A549 (cell line): ENCODE data around the gene SLC12A7.

Experiments
- EP300 ChIP-seq, 2 experiments: fragments of >200 bp; sonication (Bioruptor Twin); formaldehyde crosslinking; IDR thresholded peaks; 2 replicates in 1 of 2; 3 replicates in 1 of 2; pipeline ENCODE4 v1.6.1; 2016 to 2017
- FOSL2 ChIP-seq, 2 experiments: fragments of 450-650 bp in 1 of 2; fragments of >200 bp in 1 of 2; sonication (Bioruptor Twin) in 1 of 2; formaldehyde crosslinking; IDR thresholded peaks; 2 replicates each; pipeline versions ENCODE4 v1.5.0 to v1.6.1; 2016 to 2020; ENCODE audit warnings: mild to moderate bottlenecking in 1 of 2, moderate library complexity in 1 of 2
- MAZ ChIP-seq: fragments of 150-350 bp; IDR thresholded peaks from 2 replicates; pipeline ENCODE4 v1.6.1; 2014; ENCODE audit warnings: antibody characterized with exemption, low read depth, low read length, borderline replicate concordance
- MYC ChIP-seq: IDR thresholded peaks from 2 replicates; pipeline ENCODE4 v1.6.1; 2012; ENCODE audit warnings: mild to moderate bottlenecking, inconsistent platforms, low read length, improper control_type of control experiment, borderline replicate concordance
- PHF8 ChIP-seq: fragments of 200-600 bp; sonication (generic); IDR thresholded peaks from 2 replicates; pipeline ENCODE4 v1.6.1; 2016; ENCODE audit warnings: low read depth, mild to moderate bottlenecking, antibody characterized with exemption, moderate library complexity, borderline replicate concordance
- TF ChIP-seq, protein P1 (sequence below): fragments of 450-650 bp; IDR thresholded peaks from 2 replicates; pipeline ENCODE4 v1.6.1; 2014; ENCODE audit warnings: antibody characterized with exemption
- TF ChIP-seq, protein P2 (sequence below): fragments of >200 bp; sonication (Bioruptor Twin); formaldehyde crosslinking; IDR thresholded peaks from 3 replicates; pipeline ENCODE4 v1.5.1; 2016
- TF ChIP-seq, protein P3 (sequence below): fragments of >200 bp; sonication (Bioruptor Twin); formaldehyde crosslinking; IDR thresholded peaks from 3 replicates; pipeline ENCODE4 v1.6.1; 2016
- TF ChIP-seq, protein P4 (sequence below): IDR thresholded peaks from 2 replicates; pipeline ENCODE4 v1.6.1; 2012
- TF ChIP-seq, protein P5 (sequence below): fragments of 200-600 bp; sonication (generic); IDR thresholded peaks from 2 replicates; pipeline ENCODE4 v1.6.1; 2016; ENCODE audit warnings: antibody characterized with exemption, mild to moderate bottlenecking, moderate library complexity
- TF ChIP-seq, protein P6 (sequence below): IDR thresholded peaks from 2 replicates; pipeline ENCODE4 v1.6.1; 2012; ENCODE audit warnings: low read depth, borderline replicate concordance

DNA sequence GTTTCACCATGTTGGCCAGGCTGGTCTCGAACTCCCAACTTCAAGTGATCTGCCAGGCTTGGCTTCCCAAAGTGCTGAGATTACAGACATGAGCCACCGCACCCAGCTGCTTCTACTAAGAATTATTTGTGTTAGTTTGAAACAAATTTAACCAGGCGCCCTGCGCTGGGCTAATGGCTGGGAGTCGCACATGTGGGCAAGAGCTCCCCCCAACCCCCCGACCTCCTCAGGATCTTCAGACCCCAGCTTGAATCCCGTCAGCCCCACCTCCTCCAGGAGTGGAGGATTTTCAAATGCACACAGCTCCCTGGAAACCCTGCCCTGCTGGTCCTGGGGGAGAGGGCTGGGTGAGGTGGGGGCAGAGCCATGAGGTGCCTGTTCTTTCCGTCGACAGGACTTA is 21.2 kb upstream of the SLC12A7 start:
- TF ChIP-seq EP300 (IDR thresholded peaks at IDR 0.05), result no peak
- no peak for TF ChIP-seq PHF8
- TF ChIP-seq, protein P1, sequence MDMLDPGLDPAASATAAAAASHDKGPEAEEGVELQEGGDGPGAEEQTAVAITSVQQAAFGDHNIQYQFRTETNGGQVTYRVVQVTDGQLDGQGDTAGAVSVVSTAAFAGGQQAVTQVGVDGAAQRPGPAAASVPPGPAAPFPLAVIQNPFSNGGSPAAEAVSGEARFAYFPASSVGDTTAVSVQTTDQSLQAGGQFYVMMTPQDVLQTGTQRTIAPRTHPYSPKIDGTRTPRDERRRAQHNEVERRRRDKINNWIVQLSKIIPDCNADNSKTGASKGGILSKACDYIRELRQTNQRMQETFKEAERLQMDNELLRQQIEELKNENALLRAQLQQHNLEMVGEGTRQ, result no peak
- TF ChIP-seq, protein P2, sequence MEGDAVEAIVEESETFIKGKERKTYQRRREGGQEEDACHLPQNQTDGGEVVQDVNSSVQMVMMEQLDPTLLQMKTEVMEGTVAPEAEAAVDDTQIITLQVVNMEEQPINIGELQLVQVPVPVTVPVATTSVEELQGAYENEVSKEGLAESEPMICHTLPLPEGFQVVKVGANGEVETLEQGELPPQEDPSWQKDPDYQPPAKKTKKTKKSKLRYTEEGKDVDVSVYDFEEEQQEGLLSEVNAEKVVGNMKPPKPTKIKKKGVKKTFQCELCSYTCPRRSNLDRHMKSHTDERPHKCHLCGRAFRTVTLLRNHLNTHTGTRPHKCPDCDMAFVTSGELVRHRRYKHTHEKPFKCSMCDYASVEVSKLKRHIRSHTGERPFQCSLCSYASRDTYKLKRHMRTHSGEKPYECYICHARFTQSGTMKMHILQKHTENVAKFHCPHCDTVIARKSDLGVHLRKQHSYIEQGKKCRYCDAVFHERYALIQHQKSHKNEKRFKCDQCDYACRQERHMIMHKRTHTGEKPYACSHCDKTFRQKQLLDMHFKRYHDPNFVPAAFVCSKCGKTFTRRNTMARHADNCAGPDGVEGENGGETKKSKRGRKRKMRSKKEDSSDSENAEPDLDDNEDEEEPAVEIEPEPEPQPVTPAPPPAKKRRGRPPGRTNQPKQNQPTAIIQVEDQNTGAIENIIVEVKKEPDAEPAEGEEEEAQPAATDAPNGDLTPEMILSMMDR, result no peak
- TF ChIP-seq, protein P3, sequence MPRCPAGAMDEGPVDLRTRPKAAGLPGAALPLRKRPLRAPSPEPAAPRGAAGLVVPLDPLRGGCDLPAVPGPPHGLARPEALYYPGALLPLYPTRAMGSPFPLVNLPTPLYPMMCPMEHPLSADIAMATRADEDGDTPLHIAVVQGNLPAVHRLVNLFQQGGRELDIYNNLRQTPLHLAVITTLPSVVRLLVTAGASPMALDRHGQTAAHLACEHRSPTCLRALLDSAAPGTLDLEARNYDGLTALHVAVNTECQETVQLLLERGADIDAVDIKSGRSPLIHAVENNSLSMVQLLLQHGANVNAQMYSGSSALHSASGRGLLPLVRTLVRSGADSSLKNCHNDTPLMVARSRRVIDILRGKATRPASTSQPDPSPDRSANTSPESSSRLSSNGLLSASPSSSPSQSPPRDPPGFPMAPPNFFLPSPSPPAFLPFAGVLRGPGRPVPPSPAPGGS, result no peak
- TF ChIP-seq, protein P4, sequence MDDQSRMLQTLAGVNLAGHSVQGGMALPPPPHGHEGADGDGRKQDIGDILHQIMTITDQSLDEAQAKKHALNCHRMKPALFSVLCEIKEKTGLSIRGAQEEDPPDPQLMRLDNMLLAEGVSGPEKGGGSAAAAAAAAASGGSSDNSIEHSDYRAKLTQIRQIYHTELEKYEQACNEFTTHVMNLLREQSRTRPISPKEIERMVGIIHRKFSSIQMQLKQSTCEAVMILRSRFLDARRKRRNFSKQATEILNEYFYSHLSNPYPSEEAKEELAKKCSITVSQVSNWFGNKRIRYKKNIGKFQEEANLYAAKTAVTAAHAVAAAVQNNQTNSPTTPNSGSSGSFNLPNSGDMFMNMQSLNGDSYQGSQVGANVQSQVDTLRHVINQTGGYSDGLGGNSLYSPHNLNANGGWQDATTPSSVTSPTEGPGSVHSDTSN, result no peak
- no peak for TF ChIP-seq MAZ
- no peak for TF ChIP-seq MYC
- no peak for TF ChIP-seq FOSL2 (IDR thresholded peaks at IDR 0.05)
- no peak for TF ChIP-seq FOSL2 (CRISPR knock-in tag; IDR thresholded peaks at IDR 0.05)
- TF ChIP-seq, protein P5, sequence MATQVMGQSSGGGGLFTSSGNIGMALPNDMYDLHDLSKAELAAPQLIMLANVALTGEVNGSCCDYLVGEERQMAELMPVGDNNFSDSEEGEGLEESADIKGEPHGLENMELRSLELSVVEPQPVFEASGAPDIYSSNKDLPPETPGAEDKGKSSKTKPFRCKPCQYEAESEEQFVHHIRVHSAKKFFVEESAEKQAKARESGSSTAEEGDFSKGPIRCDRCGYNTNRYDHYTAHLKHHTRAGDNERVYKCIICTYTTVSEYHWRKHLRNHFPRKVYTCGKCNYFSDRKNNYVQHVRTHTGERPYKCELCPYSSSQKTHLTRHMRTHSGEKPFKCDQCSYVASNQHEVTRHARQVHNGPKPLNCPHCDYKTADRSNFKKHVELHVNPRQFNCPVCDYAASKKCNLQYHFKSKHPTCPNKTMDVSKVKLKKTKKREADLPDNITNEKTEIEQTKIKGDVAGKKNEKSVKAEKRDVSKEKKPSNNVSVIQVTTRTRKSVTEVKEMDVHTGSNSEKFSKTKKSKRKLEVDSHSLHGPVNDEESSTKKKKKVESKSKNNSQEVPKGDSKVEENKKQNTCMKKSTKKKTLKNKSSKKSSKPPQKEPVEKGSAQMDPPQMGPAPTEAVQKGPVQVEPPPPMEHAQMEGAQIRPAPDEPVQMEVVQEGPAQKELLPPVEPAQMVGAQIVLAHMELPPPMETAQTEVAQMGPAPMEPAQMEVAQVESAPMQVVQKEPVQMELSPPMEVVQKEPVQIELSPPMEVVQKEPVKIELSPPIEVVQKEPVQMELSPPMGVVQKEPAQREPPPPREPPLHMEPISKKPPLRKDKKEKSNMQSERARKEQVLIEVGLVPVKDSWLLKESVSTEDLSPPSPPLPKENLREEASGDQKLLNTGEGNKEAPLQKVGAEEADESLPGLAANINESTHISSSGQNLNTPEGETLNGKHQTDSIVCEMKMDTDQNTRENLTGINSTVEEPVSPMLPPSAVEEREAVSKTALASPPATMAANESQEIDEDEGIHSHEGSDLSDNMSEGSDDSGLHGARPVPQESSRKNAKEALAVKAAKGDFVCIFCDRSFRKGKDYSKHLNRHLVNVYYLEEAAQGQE, result no peak
- TF ChIP-seq, protein P6, sequence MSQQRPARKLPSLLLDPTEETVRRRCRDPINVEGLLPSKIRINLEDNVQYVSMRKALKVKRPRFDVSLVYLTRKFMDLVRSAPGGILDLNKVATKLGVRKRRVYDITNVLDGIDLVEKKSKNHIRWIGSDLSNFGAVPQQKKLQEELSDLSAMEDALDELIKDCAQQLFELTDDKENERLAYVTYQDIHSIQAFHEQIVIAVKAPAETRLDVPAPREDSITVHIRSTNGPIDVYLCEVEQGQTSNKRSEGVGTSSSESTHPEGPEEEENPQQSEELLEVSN, result no peak
